ENCODE data around the gene GNB1. TPM values are rescaled to one million over a fixed set of nuclear protein-coding genes. Genes with fewer than 3 reads are reported as not detected.

The GNB1 gene
- total and polyA plus RNA-seq, 9 of the 15 experiments (the other 6 are each of a cell fraction or from before 2014, with no cell fraction given) = 34.3 to 388 (median 114) TPM

DNA sequence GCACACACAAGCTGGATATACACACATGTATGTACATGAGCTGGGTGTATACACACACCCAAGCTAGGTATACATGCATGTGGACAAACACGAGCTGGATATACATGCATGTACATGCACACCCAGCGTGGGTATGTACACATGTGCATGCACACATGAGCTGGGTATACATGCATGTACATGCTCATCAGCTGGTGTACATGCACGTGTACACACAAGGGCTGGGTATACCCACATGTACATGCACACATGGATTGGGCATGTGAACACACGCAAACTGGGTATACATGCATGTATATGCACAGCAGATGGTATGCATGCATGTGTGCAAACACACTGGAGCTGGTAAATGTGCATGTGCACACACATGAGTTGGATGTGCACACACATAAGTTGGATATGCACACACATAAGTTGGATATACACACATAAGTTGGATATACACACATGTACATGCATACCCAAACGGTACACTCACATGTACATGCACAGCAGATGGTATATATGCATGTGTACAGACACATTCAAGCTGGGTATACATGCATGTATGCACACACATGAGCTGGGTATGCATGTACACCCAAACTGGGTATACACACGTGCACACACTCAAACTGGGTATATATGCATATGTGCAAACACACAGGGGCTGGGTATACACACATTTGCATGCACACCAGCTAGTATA lies 7.5 kb upstream of the GNB1 start:
- no peaks in the 10 kb centered on the region for H3K79me2 ChIP-seq (ENCODE audit: control insufficient read depth, insufficient read depth, low read length)
- H4K20me1 ChIP-seq (replicated peaks; ENCODE audit: control insufficient read depth, insufficient read depth, low read length) = no peaks in the 10 kb centered on the region
- no peak overlapping the region for H3K9ac ChIP-seq (ENCODE audit: insufficient read depth in 1 of 2, low read depth in 2 of 2, low read length in 2 of 2)
- no peak for FAIRE-seq
- ChIA-PET POLR2A (interaction anchor here (0.7 to 1.5 kb wide), 4 partner anchors 9 to 29 kb away, joined by 3 to 4 read pairs (median 3); no protein-coding TSS in a partner anchor), CTCF (ENCODE audit: low intra/inter-chr PET ratio) (interaction anchor here (0.6 kb wide), 1 partner anchor 33 kb away, joined by 3 read pairs; no protein-coding TSS in a partner anchor)
- no peak overlapping the region for H3K4me2 ChIP-seq (ENCODE audit: insufficient read depth, low read length)
- no peaks in the 10 kb centered on the region for H3K36me3 ChIP-seq (ENCODE audit: control insufficient read depth, insufficient read depth, low read length)
- H3K27ac ChIP-seq (ENCODE audit: extremely low read depth, low read depth, low read length) = no peak overlapping the region
- no peak for DNase-seq (ENCODE audit: extremely low read depth in 1 of 4, low spot score in 3 of 4)
- peaks cover 4% of the 10 kb centered on the region; the same call in 1 of the 2 replicates for H3K9me3 ChIP-seq (replicated peaks; ENCODE audit: control insufficient read depth, insufficient read depth, low read depth, low read length)
- H3K4me3 ChIP-seq = no peak overlapping the region
- no peak overlapping the region for H2AFZ ChIP-seq (ENCODE audit: low read depth, low read length)
- no peaks in the 10 kb centered on the region for H3K9me1 ChIP-seq (ENCODE audit: control insufficient read depth, insufficient read depth, low read length)
- intact Hi-C loops (cut with micrococcal nuclease) = no loop called here
- WGBS (ENCODE audit: insufficient coverage, low coverage, missing lambda C conversion rate) = 3% methylated on average over 6 of the region's 6 CpGs
- peaks cover 0 to 14% of the 10 kb centered on the region in 2 experiments; a peak in 3 of 5 replicates for H3K27me3 ChIP-seq (ENCODE audit: control insufficient read depth in 2 of 2, insufficient read depth in 2 of 2, low read length in 2 of 2)
- in situ Hi-C loops (cut with MboI) = no loop called here
- BruUV-seq (replicated peaks) = no TSS peak
- no peak for ATAC-seq
- H3K4me1 ChIP-seq (replicated peaks in 1 of 2; ENCODE audit: control insufficient read depth in 2 of 2, insufficient read depth in 2 of 2, low read length in 2 of 2) = peaks cover 6 to 54% of the 10 kb centered on the region in 2 experiments; a peak in 3 of 5 replicates
- TF ChIP-seq, protein P1, sequence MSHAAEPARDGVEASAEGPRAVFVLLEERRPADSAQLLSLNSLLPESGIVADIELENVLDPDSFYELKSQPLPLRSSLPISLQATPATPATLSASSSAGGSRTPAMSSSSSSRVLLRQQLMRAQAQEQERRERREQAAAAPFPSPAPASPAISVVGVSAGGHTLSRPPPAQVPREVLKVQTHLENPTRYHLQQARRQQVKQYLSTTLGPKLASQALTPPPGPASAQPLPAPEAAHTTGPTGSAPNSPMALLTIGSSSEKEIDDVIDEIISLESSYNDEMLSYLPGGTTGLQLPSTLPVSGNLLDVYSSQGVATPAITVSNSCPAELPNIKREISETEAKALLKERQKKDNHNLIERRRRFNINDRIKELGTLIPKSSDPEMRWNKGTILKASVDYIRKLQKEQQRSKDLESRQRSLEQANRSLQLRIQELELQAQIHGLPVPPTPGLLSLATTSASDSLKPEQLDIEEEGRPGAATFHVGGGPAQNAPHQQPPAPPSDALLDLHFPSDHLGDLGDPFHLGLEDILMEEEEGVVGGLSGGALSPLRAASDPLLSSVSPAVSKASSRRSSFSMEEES (CRISPR knock-in tag; IDR thresholded peaks at IDR 0.05) = no peak
- no peak for TF ChIP-seq MCM7 (IDR thresholded peaks at IDR 0.05)
- no peak for TF ChIP-seq SREBF2 (CRISPR knock-in tag; IDR thresholded peaks at IDR 0.05)
- no peak for TF ChIP-seq STAG1 (CRISPR knock-in tag; IDR thresholded peaks at IDR 0.05; ENCODE audit: borderline replicate concordance)
- no peak for TF ChIP-seq GABPB1 (CRISPR knock-in tag; IDR thresholded peaks at IDR 0.05)
- TF ChIP-seq, protein P2, sequence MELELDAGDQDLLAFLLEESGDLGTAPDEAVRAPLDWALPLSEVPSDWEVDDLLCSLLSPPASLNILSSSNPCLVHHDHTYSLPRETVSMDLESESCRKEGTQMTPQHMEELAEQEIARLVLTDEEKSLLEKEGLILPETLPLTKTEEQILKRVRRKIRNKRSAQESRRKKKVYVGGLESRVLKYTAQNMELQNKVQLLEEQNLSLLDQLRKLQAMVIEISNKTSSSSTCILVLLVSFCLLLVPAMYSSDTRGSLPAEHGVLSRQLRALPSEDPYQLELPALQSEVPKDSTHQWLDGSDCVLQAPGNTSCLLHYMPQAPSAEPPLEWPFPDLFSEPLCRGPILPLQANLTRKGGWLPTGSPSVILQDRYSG (tag; conservative IDR thresholded peaks at IDR 0.05; ENCODE audit: low read depth) = no peak
- TF ChIP-seq EP400 (IDR thresholded peaks at IDR 0.05) = no peak
- TF ChIP-seq, protein P3, sequence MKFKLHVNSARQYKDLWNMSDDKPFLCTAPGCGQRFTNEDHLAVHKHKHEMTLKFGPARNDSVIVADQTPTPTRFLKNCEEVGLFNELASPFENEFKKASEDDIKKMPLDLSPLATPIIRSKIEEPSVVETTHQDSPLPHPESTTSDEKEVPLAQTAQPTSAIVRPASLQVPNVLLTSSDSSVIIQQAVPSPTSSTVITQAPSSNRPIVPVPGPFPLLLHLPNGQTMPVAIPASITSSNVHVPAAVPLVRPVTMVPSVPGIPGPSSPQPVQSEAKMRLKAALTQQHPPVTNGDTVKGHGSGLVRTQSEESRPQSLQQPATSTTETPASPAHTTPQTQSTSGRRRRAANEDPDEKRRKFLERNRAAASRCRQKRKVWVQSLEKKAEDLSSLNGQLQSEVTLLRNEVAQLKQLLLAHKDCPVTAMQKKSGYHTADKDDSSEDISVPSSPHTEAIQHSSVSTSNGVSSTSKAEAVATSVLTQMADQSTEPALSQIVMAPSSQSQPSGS (CRISPR knock-in tag; IDR thresholded peaks at IDR 0.05) = no peak
- no peak for TF ChIP-seq ETV5 (CRISPR knock-in tag; IDR thresholded peaks at IDR 0.05; ENCODE audit: low read depth)
- TF ChIP-seq ZNF717 (CRISPR knock-in tag; IDR thresholded peaks at IDR 0.05) = no peak
- peak in 1 of 2 experiments; percentile 100; a peak in 2 of 4 replicates for TF ChIP-seq KDM1A (IDR thresholded peaks at IDR 0.05)
- TF ChIP-seq SNIP1 (IDR thresholded peaks at IDR 0.05; ENCODE audit: low read depth) = no peak
- TF ChIP-seq, protein P4, sequence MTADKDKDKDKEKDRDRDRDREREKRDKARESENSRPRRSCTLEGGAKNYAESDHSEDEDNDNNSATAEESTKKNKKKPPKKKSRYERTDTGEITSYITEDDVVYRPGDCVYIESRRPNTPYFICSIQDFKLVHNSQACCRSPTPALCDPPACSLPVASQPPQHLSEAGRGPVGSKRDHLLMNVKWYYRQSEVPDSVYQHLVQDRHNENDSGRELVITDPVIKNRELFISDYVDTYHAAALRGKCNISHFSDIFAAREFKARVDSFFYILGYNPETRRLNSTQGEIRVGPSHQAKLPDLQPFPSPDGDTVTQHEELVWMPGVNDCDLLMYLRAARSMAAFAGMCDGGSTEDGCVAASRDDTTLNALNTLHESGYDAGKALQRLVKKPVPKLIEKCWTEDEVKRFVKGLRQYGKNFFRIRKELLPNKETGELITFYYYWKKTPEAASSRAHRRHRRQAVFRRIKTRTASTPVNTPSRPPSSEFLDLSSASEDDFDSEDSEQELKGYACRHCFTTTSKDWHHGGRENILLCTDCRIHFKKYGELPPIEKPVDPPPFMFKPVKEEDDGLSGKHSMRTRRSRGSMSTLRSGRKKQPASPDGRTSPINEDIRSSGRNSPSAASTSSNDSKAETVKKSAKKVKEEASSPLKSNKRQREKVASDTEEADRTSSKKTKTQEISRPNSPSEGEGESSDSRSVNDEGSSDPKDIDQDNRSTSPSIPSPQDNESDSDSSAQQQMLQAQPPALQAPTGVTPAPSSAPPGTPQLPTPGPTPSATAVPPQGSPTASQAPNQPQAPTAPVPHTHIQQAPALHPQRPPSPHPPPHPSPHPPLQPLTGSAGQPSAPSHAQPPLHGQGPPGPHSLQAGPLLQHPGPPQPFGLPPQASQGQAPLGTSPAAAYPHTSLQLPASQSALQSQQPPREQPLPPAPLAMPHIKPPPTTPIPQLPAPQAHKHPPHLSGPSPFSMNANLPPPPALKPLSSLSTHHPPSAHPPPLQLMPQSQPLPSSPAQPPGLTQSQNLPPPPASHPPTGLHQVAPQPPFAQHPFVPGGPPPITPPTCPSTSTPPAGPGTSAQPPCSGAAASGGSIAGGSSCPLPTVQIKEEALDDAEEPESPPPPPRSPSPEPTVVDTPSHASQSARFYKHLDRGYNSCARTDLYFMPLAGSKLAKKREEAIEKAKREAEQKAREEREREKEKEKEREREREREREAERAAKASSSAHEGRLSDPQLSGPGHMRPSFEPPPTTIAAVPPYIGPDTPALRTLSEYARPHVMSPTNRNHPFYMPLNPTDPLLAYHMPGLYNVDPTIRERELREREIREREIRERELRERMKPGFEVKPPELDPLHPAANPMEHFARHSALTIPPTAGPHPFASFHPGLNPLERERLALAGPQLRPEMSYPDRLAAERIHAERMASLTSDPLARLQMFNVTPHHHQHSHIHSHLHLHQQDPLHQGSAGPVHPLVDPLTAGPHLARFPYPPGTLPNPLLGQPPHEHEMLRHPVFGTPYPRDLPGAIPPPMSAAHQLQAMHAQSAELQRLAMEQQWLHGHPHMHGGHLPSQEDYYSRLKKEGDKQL (CRISPR knock-in tag; IDR thresholded peaks at IDR 0.05; ENCODE audit: borderline replicate concordance) = no peak
